GM19035 (cell line): ENCODE data around the gene CHRNA1.

Experiments used
- ATAC-seq: cut with Tn5 transposase; IDR thresholded peaks from one replicate; pipeline ENCODE4 v1.9.1; 2021; ENCODE audit not compliant: unreplicated experiment

CHRNA1 gene

GRCh38 chr2:174764280-174765255, at the start of gene CHRNA1:
Gene CHRNA1 (minus strand): TSS chr2:174764472. CDS start chr2:174764394, 78 bp downstream.
- no peak for ATAC-seq

GRCh38 chr2:174812037-174812436, 47.8 kb upstream of the CHRNA1 start:
- no peak for ATAC-seq

- ATAC-seq, result no peak
Observed at GRCh38 chr2:174807931-174808330, 43.7 kb upstream of the CHRNA1 start.

- no peak for ATAC-seq
Observed at GRCh38 chr2:174805803-174806202, 41.5 kb upstream of the CHRNA1 start.

- ATAC-seq, result no peak
Observed at GRCh38 chr2:174802459-174802858, 38.2 kb upstream of the CHRNA1 start.

GRCh38 chr2:174800436-174801205, 36.3 kb upstream of the CHRNA1 start:
- no peak for ATAC-seq

- no peak for ATAC-seq
Observed at GRCh38 chr2:174798801-174799200, 34.5 kb upstream of the CHRNA1 start.

- ATAC-seq, result no peak
Observed at GRCh38 chr2:174797781-174798276, 33.6 kb upstream of the CHRNA1 start.

GRCh38 chr2:174796319-174796771, 32.1 kb upstream of the CHRNA1 start:
- ATAC-seq, result no peak

- no peak for ATAC-seq
Observed at GRCh38 chr2:174794851-174795374, 30.6 kb upstream of the CHRNA1 start.

GRCh38 chr2:174792309-174793025, 28.2 kb upstream of the CHRNA1 start:
- ATAC-seq, result no peak

GRCh38 chr2:174791746-174792280, 27.5 kb upstream of the CHRNA1 start:
- no peak for ATAC-seq

GRCh38 chr2:174791020-174791419, 26.7 kb upstream of the CHRNA1 start:
- ATAC-seq, result no peak

GRCh38 chr2:174789001-174789400, 24.7 kb upstream of the CHRNA1 start:
- no peak for ATAC-seq

- ATAC-seq, result no peak
Observed at GRCh38 chr2:174788291-174788929, 24.1 kb upstream of the CHRNA1 start.

GRCh38 chr2:174787487-174788205, 23.4 kb upstream of the CHRNA1 start:
- no peak for ATAC-seq

GRCh38 chr2:174786066-174786725, 21.9 kb upstream of the CHRNA1 start:
- ATAC-seq, result no peak

- ATAC-seq, result no peak
Observed at GRCh38 chr2:174785481-174785880, 21.2 kb upstream of the CHRNA1 start.

- no peak for ATAC-seq
Observed at GRCh38 chr2:174784909-174785308, 20.6 kb upstream of the CHRNA1 start.
